Mesenteric fat pad (tissue), 1 donor: ENCODE measurements around the gene HOXC12. TPM values are rescaled to one million over a fixed set of nuclear protein-coding genes. Genes with fewer than 3 reads are reported as not detected.

Experiments
- DNase-seq: peaks from one replicate; pipeline ENCODE4 v3.0.0-alpha.2; 2020; ENCODE audit warnings: low spot score
- total RNA-seq: library from RNA; stranded (reverse); fragmentation: NEBNext Ultra II Directional; extraction: Animal tissue kit (Norgen Biotek cat#: 25700); gene quantifications from one replicate; pipeline ENCODE4 v1.2.1, GENCODE V29; 2021
- donor health status: DM: yes; HTN: yes; CAD: no.

Gene HOXC12
- total RNA-seq, 1 donor from 2014 or later, result not detected

DNA sequence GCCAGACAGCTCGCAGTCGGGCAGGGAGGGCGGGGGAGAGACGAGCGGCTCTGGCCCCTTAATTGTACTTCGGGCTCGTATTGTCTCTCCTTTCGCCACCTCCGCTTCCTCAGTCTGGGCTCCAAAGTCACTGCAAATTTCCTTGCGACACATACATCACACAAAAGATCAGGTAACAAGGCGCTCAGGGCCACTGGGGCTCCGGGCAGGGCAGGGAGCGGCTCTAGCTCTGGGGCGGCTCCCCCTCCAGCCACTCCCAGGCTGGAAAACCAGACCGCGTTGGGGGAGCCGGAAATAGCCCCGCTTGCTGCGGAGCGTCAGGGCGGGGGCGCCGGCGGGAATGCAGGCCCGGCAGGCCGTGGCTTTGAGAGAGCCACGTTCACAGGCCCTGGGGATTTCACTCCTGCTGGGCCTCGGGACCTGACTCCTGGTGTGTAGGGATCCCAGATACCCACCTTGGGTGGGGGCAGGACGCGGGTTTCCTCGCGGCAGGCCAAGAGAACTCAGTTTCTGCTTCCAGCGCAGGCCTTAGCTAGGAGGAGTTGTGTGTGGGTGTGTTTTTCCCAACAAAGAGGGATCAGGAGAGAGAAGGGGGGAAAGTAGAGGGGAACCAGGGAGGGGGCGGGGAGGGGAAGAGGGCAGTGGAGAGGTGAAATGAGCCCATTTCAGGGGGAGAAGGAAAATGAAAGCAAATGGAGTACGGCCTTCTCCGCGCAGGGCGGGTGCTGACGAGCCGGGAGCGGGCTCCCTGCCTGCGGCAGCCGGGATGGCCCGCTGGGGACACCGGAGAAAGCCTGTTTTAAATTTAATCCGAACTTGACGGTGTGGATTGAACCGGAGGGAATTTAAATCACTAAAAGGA lies 40.9 kb downstream of the HOXC12 start:
- DNase-seq, result no peak

- no peak for DNase-seq
Measured at GRCh38 chr12:53996240-53997203, 41.8 kb downstream of the HOXC12 start.

DNA sequence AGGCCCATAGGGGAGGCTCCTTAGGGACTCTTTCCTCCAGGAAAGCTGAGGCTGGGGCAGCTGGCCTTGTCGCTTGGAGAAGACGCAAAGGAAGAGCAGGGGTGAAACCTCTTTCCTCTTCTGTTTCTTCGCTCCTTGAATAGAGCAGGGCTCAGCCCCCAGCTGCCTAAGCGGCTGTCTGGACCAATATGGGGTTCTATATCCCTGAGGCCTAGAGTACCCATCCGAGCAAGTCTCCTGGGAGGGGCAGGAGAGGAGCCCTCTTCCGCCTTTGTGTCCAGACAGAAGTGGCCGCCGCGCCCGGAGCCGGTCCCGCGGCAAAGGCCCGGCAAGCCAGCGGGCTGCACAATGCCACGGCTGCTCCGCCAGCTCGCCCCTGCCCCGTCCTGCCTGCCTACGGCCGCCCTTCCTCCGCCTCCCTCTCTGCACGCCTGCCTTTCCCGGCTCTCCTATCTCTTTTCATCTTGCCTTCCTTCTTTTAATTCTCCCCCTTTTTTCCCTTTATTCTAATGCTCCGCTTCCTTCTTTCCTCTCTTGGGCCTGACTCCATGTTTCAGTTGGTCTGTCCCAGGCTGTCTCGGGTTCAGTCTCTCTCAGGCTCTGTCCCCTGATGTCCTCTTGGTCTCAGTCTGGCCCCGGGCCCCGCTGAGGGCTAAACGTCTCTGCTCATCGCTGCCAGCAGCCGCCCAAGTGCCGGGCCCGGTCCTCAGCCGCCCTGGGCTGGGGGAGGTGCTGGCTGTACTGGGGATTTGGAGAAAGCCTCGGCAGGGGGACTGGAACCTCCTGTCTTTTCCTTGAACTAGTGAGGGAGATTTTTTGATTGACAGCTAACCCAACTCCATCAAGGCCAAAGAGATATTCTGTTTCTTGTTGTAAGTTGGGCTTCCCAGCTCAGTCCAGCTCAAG lies 42.8 kb downstream of the HOXC12 start:
- no peak for DNase-seq

- DNase-seq, result no peak
Measured at GRCh38 chr12:53998110-53998899, 43.6 kb downstream of the HOXC12 start.

DNA sequence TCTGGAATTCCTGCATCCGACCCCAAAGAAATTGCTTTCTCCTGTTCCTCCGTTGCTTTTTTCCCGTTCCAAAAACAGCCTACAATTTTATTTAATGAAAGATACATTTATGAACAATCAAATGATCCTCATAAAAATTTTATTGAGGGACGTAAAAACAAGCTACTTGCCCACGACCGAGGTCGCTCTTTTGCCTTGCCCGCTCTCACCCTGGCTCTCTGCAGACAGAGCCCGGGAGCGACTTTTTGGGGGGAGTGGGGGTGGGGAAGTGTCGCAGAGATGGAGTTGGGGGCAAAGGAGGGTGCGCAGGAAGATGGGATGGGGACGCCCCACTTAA lies 44.2 kb downstream of the HOXC12 start:
- DNase-seq, result no peak

DNA sequence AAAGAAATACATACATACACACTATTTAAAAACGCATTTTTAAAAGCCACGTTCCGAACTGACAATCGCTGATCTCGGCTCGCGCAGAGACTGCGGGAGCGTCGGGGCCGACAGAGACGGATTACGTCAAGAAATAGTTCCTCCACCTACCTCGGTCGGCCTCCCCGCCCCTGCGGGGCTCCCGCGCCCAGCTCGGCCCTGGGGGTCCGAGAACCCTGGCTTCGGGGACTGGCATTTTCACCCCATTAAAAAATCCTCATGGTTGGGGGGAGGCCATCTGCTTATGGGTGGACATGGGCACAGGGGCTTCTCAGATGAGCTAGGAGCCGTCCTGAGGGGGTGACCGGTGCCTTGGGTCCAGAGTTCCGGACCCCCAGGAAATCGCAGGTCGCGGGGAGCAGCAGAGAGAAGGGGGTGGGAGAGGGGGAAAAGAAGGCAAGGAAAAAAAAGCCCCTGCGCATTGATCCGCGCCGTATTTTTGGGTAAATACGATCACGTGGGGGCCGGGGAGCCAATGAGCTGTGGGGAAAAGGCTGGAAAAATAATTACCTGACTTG lies 44.9 kb downstream of the HOXC12 start:
- no peak for DNase-seq

- DNase-seq, result no peak
Measured at GRCh38 chr12:54000116-54001114, 45.7 kb downstream of the HOXC12 start, which contains the start of gene HOXC9. Gene HOXC9, plus strand, starts transcription at chr12:54000161. Its CDS starts 28 bp downstream, at chr12:54000189.

DNA sequence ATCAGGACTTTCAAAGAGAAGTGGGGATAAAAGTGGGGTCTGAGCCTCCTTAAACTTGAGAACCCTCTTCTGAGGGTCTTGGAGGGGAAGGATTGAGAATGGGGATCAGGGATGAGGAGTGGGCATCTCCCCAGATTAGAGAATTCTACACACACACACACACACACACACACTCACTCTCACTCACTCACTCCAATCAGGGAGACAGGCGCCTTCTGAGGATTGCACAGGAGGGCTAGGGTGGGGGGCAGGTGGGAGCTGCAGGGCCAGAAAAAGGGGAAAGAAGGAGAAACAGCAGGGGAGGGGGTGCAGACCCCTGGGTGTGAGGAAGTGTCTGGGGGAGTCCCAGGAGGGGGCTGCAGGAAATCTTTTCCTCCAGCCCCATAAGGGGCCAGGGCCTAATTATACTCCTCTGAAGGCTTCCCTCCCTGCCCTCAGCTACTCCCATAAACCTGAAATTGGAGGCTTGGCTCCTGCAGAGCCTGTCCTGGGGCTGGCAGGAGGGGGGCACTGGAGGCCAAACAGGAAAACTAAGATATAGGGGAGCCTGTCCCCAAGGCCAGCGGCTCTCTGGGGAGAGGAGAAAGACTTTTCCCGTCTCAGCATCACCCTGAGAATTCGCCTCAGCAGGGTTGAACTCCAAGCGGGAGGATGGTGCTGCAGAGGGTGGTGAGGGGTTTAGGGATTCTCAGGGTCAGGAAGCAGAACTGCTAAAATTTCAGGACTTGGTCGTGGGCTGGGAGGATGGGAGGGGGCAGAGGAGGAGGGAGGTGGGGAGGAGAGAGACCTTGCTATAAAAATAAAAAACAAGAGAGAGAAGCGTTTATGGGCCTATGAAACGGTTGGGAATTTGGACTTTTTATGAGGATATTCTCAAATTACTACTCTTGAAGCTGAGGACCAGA lies 46.8 kb downstream of the HOXC12 start:
- DNase-seq, result no peak

- DNase-seq, result no peak
Measured at GRCh38 chr12:54002278-54002914, 47.7 kb downstream of the HOXC12 start.

DNA sequence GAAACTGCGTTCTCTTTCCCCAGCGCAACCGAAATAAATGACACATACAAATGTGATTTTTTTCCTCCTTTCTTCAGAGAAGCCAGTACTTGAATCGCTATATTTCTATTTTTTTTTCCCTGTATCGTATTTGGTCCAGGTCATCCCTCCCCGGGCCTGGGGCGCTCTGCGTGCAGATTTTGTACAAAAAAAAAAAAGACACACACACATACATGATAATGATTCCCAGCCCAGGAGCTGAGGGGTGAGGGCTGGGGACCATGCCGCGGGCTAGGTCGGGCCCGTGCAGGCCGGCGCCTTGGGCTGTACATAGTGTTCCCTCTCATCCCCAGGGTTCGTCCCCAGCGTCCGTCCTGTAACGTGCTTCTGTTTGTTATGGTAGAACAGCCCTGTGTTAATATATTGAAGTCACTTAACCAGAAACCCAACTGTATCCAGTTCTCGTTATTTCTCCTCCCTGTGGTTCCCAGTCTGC lies 48.2 kb downstream of the HOXC12 start:
- no peak for DNase-seq

- no peak for DNase-seq
Measured at GRCh38 chr12:54003625-54004024, 48.9 kb downstream of the HOXC12 start.

DNA sequence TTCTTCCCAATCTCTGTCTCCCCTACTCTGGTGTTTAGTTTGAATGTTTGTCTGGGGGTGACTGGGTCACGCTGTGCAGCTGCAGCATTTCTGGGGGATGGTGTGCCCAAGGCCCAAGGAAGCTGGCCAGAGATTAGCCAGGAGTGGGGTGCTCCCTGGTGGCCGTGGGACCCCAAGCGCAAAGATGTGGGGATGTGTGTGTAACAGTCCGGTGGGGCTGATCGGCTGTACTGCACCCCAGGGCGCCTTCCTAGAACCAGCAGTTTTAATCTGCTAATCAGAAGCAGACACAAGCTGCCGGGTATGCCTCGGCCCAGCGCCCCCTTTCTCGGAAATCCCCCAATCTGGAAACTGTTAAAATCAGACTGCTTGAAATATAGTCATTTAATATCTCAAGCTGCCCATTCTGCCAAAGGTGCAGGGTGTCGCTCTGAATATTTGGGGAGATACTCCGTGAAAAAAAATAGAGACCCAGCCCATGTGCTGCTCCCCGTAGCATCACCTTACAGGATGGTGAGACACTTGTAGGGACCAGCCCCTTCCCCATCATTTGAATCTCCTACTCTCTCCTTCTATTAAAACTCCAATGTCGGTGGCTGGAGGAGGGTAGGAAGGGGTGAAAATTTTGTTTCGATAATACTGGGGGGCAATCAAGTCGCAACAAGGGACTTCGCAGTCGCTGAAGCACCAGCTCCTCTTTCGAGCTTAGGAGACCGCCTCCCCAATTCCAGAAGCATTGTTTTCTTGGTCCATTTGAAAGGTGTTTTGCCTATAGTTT lies 49.5 kb downstream of the HOXC12 start:
- DNase-seq, result no peak

- no peak for DNase-seq
Measured at GRCh38 chr12:54004841-54005530, 50.3 kb downstream of the HOXC12 start.

DNA sequence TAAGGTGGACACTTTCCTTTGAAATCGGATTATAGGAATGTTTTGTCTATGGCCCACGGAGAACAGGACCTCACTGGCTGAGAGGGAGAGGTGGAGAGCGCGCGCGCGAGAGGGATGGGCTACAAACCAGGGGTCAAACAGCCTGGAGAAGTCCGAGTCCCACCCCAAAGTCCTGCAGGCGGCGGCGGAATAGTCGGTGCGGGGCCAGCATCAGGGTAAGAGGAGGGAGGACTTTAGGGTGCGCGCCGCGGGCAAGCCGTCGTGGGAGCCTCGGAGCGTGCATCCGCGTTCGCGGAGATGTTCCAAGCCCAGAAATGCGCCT lies 50.8 kb downstream of the HOXC12 start:
- no peak for DNase-seq

- DNase-seq, result peak; percentile 95
Measured at GRCh38 chr12:54005853-54006558, 51.3 kb downstream of the HOXC12 start.
